GM12878 (cell line): Measurements from ENCODE around the gene PTPRD. TPM values are rescaled to one million over a fixed set of nuclear protein-coding genes. Genes with fewer than 3 reads are reported as not detected.

Experiments used
- ATAC-seq: fragments of 200-7000 bp; cut with Tn5 transposase; 3 replicates; pipeline ENCODE4 v1.9.1; 2020; ENCODE audit warnings: mild to moderate bottlenecking, moderate library complexity
- BruUV-seq: library from RNA; stranded (reverse); fragments of 400-500 nt; replicated peaks from 2 replicates; lab custom pipeline; 2021; lab: Mats Ljungman, UMichigan
- CTCF ChIA-PET: fragments of 300-600 bp; sonication (Branson Sonifier 250); formaldehyde crosslinking; extraction: SDS; loops from one replicate; lab custom pipeline; 2021; ENCODE audit warnings: inconsistent platforms; lab: Yijun Ruan, JAX
- POLR2A ChIA-PET: fragments of 350-600 bp; formaldehyde crosslinking; extraction: SDS; loops from one replicate; lab custom pipeline; 2021; ENCODE audit warnings: inconsistent platforms; lab: Charles Lee
- RAD21 ChIA-PET: fragments of 300-600 bp; sonication (Branson Sonifier 250); formaldehyde crosslinking; loops from one replicate; lab custom pipeline; 2023; ENCODE audit warnings: antibody characterized with exemption; ENCODE audit not compliant: unreplicated experiment; lab: Charles Lee
- SMC1A ChIA-PET: fragments of 300-600 bp; sonication (Branson Sonifier 250); formaldehyde crosslinking; loops from one replicate; lab custom pipeline; 2023; ENCODE audit not compliant: unreplicated experiment, uncharacterized antibody; lab: Charles Lee
- DNase-seq: peaks from one replicate; pipeline ENCODE4 v3.0.0-alpha.2; 2011; ENCODE audit warnings: low read depth, low spot score
- FAIRE-seq: peaks from 3 replicates; lab custom pipeline; 2011; peaks lifted over from hg19 to GRCh38; lab: Jason Lieb, UNC
- H2AFZ ChIP-seq: 2 replicates; pipeline ENCODE4 v1.6.0; 2011; ENCODE audit warnings: low read depth, low read length, control low read depth; ENCODE audit not compliant: control insufficient read depth
- H3K27ac ChIP-seq: 2 replicates; pipeline ENCODE4 v1.5.1; 2011; ENCODE audit warnings: control low read depth; ENCODE audit not compliant: control insufficient read depth, insufficient read depth
- H3K27me3 ChIP-seq, 2 experiments: replicated peaks in 1 of 2; 2 replicates each; pipeline versions ENCODE4 v1.6.0 to v1.6.1; 2011; ENCODE audit warnings: low read length in 1 of 2; ENCODE audit not compliant: control insufficient read depth in 2 of 2, insufficient read depth in 2 of 2
- H3K36me3 ChIP-seq, 2 experiments: 2 replicates each; pipeline ENCODE4 v1.5.1; 2011; ENCODE audit warnings: low read length in 1 of 2; ENCODE audit not compliant: control insufficient read depth in 2 of 2, insufficient read depth in 2 of 2
- H3K4me1 ChIP-seq: 2 replicates; pipeline ENCODE4 v1.6.1; 2011; ENCODE audit warnings: mild to moderate bottlenecking, low read length, moderate library complexity, mixed read lengths; ENCODE audit not compliant: control insufficient read depth, insufficient read depth
- H3K4me2 ChIP-seq: 2 replicates; pipeline ENCODE4 v1.6.0; 2011; ENCODE audit warnings: control low read depth; ENCODE audit not compliant: control insufficient read depth, insufficient read depth
- H3K4me3 ChIP-seq: fragments of 200-600 bp; sonication (generic); 2 replicates; pipeline ENCODE4 v1.5.1; 2016
- H3K79me2 ChIP-seq: 2 replicates; pipeline ENCODE4 v1.6.0; 2011; ENCODE audit warnings: low read length; ENCODE audit not compliant: control insufficient read depth, insufficient read depth
- H3K9ac ChIP-seq: 2 replicates; pipeline ENCODE4 v1.8.0; 2011; ENCODE audit warnings: low read length, control low read depth, mixed read lengths; ENCODE audit not compliant: control insufficient read depth, insufficient read depth
- H3K9me3 ChIP-seq: replicated peaks from 3 replicates; pipeline ENCODE4 v1.5.1; 2011; ENCODE audit warnings: mild to moderate bottlenecking, low read length; ENCODE audit not compliant: control insufficient read depth, insufficient read depth
- H4K20me1 ChIP-seq: 2 replicates; pipeline ENCODE4 v1.6.0; 2011; ENCODE audit not compliant: control insufficient read depth, insufficient read depth
- BACH1 ChIP-seq: fragments of 450-650 bp; IDR thresholded peaks from 2 replicates; pipeline ENCODE4 v1.6.1; 2017; ENCODE audit warnings: mild to moderate bottlenecking, borderline replicate concordance
- DPF2 ChIP-seq: fragments of 450-650 bp; IDR thresholded peaks from 2 replicates; pipeline ENCODE4 v1.6.1; 2017; ENCODE audit warnings: mild to moderate bottlenecking
- IRF3 ChIP-seq: fragments of 450-650 bp; IDR thresholded peaks from 2 replicates; pipeline ENCODE4 v1.6.1; 2014; ENCODE audit warnings: mild to moderate bottlenecking
- MEF2B ChIP-seq: fragments of 450-650 bp; IDR thresholded peaks from 2 replicates; pipeline ENCODE4 v1.6.1; 2018; ENCODE audit warnings: mild to moderate bottlenecking, moderate library complexity; ENCODE audit not compliant: partially characterized antibody, poor library complexity, severe bottlenecking
- NR2C2 ChIP-seq: IDR thresholded peaks from 2 replicates; pipeline ENCODE4 v1.6.1; 2011; ENCODE audit warnings: borderline replicate concordance, low read depth; ENCODE audit not compliant: control insufficient read depth, insufficient read length
- POLR2A ChIP-seq: IDR thresholded peaks from 2 replicates; pipeline ENCODE4 v1.6.1; 2011; ENCODE audit warnings: low read depth, mild to moderate bottlenecking, low read length
- POLR2AphosphoS2 ChIP-seq: IDR thresholded peaks from 2 replicates; pipeline ENCODE4 v1.6.1; 2011; ENCODE audit warnings: low read depth, mild to moderate bottlenecking, low read length, improper control_type of control experiment, moderate library complexity
- POU2F2 ChIP-seq: IDR thresholded peaks from 3 replicates; pipeline ENCODE4 v1.6.1; 2011; ENCODE audit warnings: low read depth, mild to moderate bottlenecking, low read length, borderline replicate concordance
- RB1 ChIP-seq: fragments of 450-650 bp; formaldehyde crosslinking; IDR thresholded peaks from 2 replicates; pipeline ENCODE4 v1.6.1; 2017; ENCODE audit warnings: mild to moderate bottlenecking, borderline replicate concordance
- RCOR1 ChIP-seq: conservative IDR thresholded peaks from 2 replicates; pipeline ENCODE4 v1.6.1; 2012; ENCODE audit warnings: low read depth, low read length, improper control_type of control experiment
- SMC3 ChIP-seq: IDR thresholded peaks from 2 replicates; pipeline ENCODE4 v1.6.1; 2011; ENCODE audit warnings: low read length, improper control_type of control experiment, borderline replicate concordance
- SP1 ChIP-seq: IDR thresholded peaks from one replicate; pipeline ENCODE4 v1.6.1; 2011; ENCODE audit warnings: low read depth, low read length
- SREBF2 ChIP-seq: IDR thresholded peaks from 2 replicates; pipeline ENCODE4 v1.6.1; 2012; ENCODE audit warnings: mild to moderate bottlenecking, low read length
- SUPT20H ChIP-seq: IDR thresholded peaks from 2 replicates; pipeline ENCODE4 v1.6.1; 2011; ENCODE audit warnings: low read depth, mild to moderate bottlenecking, low read length, moderate library complexity, borderline replicate concordance; ENCODE audit not compliant: control insufficient read depth
- TBL1XR1 ChIP-seq: IDR thresholded peaks from 2 replicates; pipeline ENCODE4 v1.6.1; 2012; ENCODE audit warnings: low read depth, low read length, improper control_type of control experiment
- TCF3 ChIP-seq: IDR thresholded peaks from 2 replicates; pipeline ENCODE4 v1.6.1; 2012; ENCODE audit warnings: low read depth, mild to moderate bottlenecking, low read length, borderline replicate concordance; ENCODE audit not compliant: insufficient read depth
- ZBTB40 ChIP-seq: fragments of 450-650 bp; IDR thresholded peaks from 2 replicates; pipeline ENCODE4 v1.6.1; 2016; ENCODE audit warnings: mild to moderate bottlenecking, moderate library complexity, borderline replicate concordance
- ZNF24 ChIP-seq: fragments of 450-650 bp; IDR thresholded peaks from 2 replicates; pipeline ENCODE4 v1.6.1; 2017; ENCODE audit warnings: antibody characterized with exemption, mild to moderate bottlenecking
- ZNF274 ChIP-seq: IDR thresholded peaks from one replicate; pipeline ENCODE4 v1.8.0; 2011; ENCODE audit not compliant: insufficient read length, insufficient read depth
- WGBS: methylation state at CpG from one replicate; pipeline ENCODE4 v1.1.6; 2016; ENCODE audit warnings: low lambda C conversion rate; ENCODE audit not compliant: insufficient replicate concordance, insufficient coverage; ENCODE audit errors: missing lambda C conversion rate; 5-methylcytosine and 5-hydroxymethylcytosine counted together
- in situ Hi-C: fragments of 300-500 bp; cut with MboI; formaldehyde crosslinking; loops from 9 replicates; pipeline ENCODE4 v1.14.3; 2018; ENCODE audit warnings: mixed read lengths
- intact Hi-C: fragments of 100-400 bp; cut with micrococcal nuclease; formaldehyde crosslinking; loops from one replicate; pipeline ENCODE4 v1.14.2; 2022; ENCODE audit not compliant: unreplicated experiment
- polyA plus RNA-seq, 11 experiments: library from polyadenylated mRNA; depleted of rRNA in 4 of 11; unstranded in 6 of 11; stranded (reverse) in 5 of 11; fragments of >200 nt; fragmentation: Nextera tagmentation in 4 of 11; fragmentation: Illumina TruSeq in 1 of 11; extraction: Ambion mirVana in 4 of 11; extraction: Trizol in 1 of 11; gene quantifications; 1 replicate in 1 of 11; 2 replicates in 10 of 11; pipeline versions ENCODE4 v1.2.1 to v1.2.3, GENCODE V29; 2011 to 2016; ENCODE audit warnings: inconsistent platforms in 2 of 11, missing spikeins in 2 of 11, low read depth in 1 of 11
- total RNA-seq, 4 experiments: library from RNA; depleted of rRNA in 3 of 4; stranded (reverse); fragments of >200 nt in 3 of 4; fragmentation: Illumina TruSeq in 1 of 4; extraction: Trizol in 1 of 4; gene quantifications; 2 replicates each; pipeline versions ENCODE4 v1.2.1 to v1.2.3, GENCODE V29; 2013 to 2021
- TF ChIP-seq, protein P1 (sequence below): fragments of 450-650 bp; IDR thresholded peaks from 2 replicates; pipeline ENCODE4 v1.6.1; 2017; ENCODE audit warnings: low read depth, mild to moderate bottlenecking, moderate library complexity

PTPRD gene
- total and polyA plus RNA-seq, 10 of the 15 experiments (the other 5 are each of a cell fraction or from before 2014, with no cell fraction given): under 0.01 to 0.05 (median 0.01) TPM; not detected in 7

GRCh38 chr9:10026443-10026984 lies 586.3 kb downstream of the PTPRD start:
- H3K27ac ChIP-seq: no peak overlapping the region
- no peak overlapping the region for H3K9ac ChIP-seq
- CTCF ChIA-PET: interaction anchor here (0.6 kb wide), 1 partner anchor 85 kb away, joined by 3 read pairs; no protein-coding TSS in a partner anchor
- H3K79me2 ChIP-seq: no peaks in the 10 kb centered on the region
- no peak overlapping the region for H2AFZ ChIP-seq
- no peaks in the 10 kb centered on the region for H3K27me3 ChIP-seq
- no peaks in the 10 kb centered on the region for H3K9me3 ChIP-seq
- RAD21 ChIA-PET: no interaction called here
- no peak overlapping the region for H3K4me3 ChIP-seq
- 16% methylated on average over 5 of the region's 5 CpGs for WGBS
- no peak for FAIRE-seq
- TF ChIP-seq, protein P1, sequence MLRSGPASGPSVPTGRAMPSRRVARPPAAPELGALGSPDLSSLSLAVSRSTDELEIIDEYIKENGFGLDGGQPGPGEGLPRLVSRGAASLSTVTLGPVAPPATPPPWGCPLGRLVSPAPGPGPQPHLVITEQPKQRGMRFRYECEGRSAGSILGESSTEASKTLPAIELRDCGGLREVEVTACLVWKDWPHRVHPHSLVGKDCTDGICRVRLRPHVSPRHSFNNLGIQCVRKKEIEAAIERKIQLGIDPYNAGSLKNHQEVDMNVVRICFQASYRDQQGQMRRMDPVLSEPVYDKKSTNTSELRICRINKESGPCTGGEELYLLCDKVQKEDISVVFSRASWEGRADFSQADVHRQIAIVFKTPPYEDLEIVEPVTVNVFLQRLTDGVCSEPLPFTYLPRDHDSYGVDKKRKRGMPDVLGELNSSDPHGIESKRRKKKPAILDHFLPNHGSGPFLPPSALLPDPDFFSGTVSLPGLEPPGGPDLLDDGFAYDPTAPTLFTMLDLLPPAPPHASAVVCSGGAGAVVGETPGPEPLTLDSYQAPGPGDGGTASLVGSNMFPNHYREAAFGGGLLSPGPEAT: no peak
- TF ChIP-seq BACH1: no peak
- TF ChIP-seq POLR2A: no peak
- TF ChIP-seq TCF3: no peak
- TF ChIP-seq RCOR1: no peak
- TF ChIP-seq RB1: no peak
- no peak for TF ChIP-seq MEF2B
- TF ChIP-seq SREBF2: no peak
- no peak for TF ChIP-seq POU2F2
- TF ChIP-seq SUPT20H: no peak
- TF ChIP-seq TBL1XR1: no peak
- no peak for TF ChIP-seq ZNF24
- TF ChIP-seq NR2C2: no peak
- TF ChIP-seq POLR2AphosphoS2: no peak
- TF ChIP-seq ZNF274: no peak
- no peak for TF ChIP-seq IRF3
- TF ChIP-seq ZBTB40: no peak
- no peak for TF ChIP-seq SP1
- no peak for TF ChIP-seq DPF2
- TF ChIP-seq SMC3: no peak
- no peaks in the 10 kb centered on the region for H3K4me1 ChIP-seq
- H3K36me3 ChIP-seq: no peaks in the 10 kb centered on the region
- POLR2A ChIA-PET: no interaction called here
- no peaks in the 10 kb centered on the region for H4K20me1 ChIP-seq
- SMC1A ChIA-PET: no interaction called here
- BruUV-seq: no TSS peak
- in situ Hi-C loops: no loop called here
- no peak for ATAC-seq
- no peak for DNase-seq
- intact Hi-C loops: no loop called here
- H3K4me2 ChIP-seq: no peak overlapping the region
